NCI-H146 (cell line): Measurements from ENCODE around the gene RIPPLY2.

Experiments used
- DNase-seq: peaks from one replicate; lab custom pipeline; 2025; lab: John Stamatoyannopoulos, UW

Gene RIPPLY2

GRCh38 chr6:83853178-83854000, at the start of gene RIPPLY2:
RIPPLY2 (plus strand) TSS chr6:83853360; CDS start chr6:83853417, 57 bp downstream.
- DNase-seq: peak; percentile 90

- peak; percentile 24 for DNase-seq
These were observed 49.7 kb upstream of the RIPPLY2 start for GRCh38 chr6:83803492-83803891.

- no peak for DNase-seq
These were observed 48.3 kb upstream of the RIPPLY2 start for GRCh38 chr6:83804886-83805285.

GRCh38 chr6:83808005-83808404, 45.2 kb upstream of the RIPPLY2 start:
- DNase-seq: no peak

GRCh38 chr6:83808926-83809325, 44.2 kb upstream of the RIPPLY2 start:
- DNase-seq: no peak

GRCh38 chr6:83812595-83812994, 40.6 kb upstream of the RIPPLY2 start:
- no peak for DNase-seq

- no peak for DNase-seq
These were observed 37.4 kb upstream of the RIPPLY2 start for GRCh38 chr6:83815631-83816272.

- no peak for DNase-seq
These were observed 30.5 kb upstream of the RIPPLY2 start for GRCh38 chr6:83822629-83823169.

- DNase-seq: no peak
These were observed 28.8 kb upstream of the RIPPLY2 start for GRCh38 chr6:83824388-83824801.

GRCh38 chr6:83824831-83825230, 28.3 kb upstream of the RIPPLY2 start:
- DNase-seq: no peak

- no peak for DNase-seq
These were observed 26.1 kb upstream of the RIPPLY2 start for GRCh38 chr6:83827050-83827449.

- no peak for DNase-seq
These were observed 14.4 kb upstream of the RIPPLY2 start for GRCh38 chr6:83838727-83839126.

- DNase-seq: no peak
These were observed 9.0 kb upstream of the RIPPLY2 start for GRCh38 chr6:83844170-83844569.

- DNase-seq: no peak
These were observed 6.9 kb upstream of the RIPPLY2 start for GRCh38 chr6:83846291-83846690.

- DNase-seq: no peak
These were observed 6.0 kb upstream of the RIPPLY2 start for GRCh38 chr6:83847179-83847578.

GRCh38 chr6:83849127-83849526, 4.0 kb upstream of the RIPPLY2 start:
- no peak for DNase-seq

GRCh38 chr6:83849610-83850009, 3.5 kb upstream of the RIPPLY2 start:
- DNase-seq: no peak

GRCh38 chr6:83852528-83853177, 507 bp upstream of the RIPPLY2 start:
- DNase-seq: no peak

GRCh38 chr6:83854001-83854501, 891 bp downstream of the RIPPLY2 start:
- DNase-seq: peak; percentile 84

- no peak for DNase-seq
These were observed 1.6 kb downstream of the RIPPLY2 start for GRCh38 chr6:83854766-83855165.

- peak; percentile 93 for DNase-seq
These were observed 6.5 kb downstream of the RIPPLY2 start, which contains the start of gene CYB5R4 for GRCh38 chr6:83859410-83860358. CYB5R4 (plus strand) TSS chr6:83859689; CDS start chr6:83859783, 94 bp downstream.
